ENCODE measurements around the gene GMDS. TPM values are rescaled to one million over a fixed set of nuclear protein-coding genes. Genes with fewer than 3 reads are reported as not detected.

The GMDS gene
- total RNA-seq, 6 experiments from 2014 or later, result 13.2 to 18.0 (median 14.7) TPM

GRCh38 chr6:1622851-1623768, 622.3 kb downstream of the GMDS start:
- Mint-ChIP-seq H3K4me3 (peak overlapping the region; percentile 64), H3K4me1 (ENCODE audit: low read depth) (peaks cover 8% of the 10 kb centered on the region), H3K9me3 (no peaks in the 10 kb centered on the region), H3K27ac (no peak overlapping the region), H3K36me3 (ENCODE audit: low read depth) (no peaks in the 10 kb centered on the region; the same call in 1 of the 2 replicates), H3K27me3 (ENCODE audit: insufficient read depth) (no peaks in the 10 kb centered on the region; the same call in 1 of the 2 replicates)
- no peak for DNase-seq
- no peak for TF ChIP-seq CTCF (IDR thresholded peaks at IDR 0.05)

DNA sequence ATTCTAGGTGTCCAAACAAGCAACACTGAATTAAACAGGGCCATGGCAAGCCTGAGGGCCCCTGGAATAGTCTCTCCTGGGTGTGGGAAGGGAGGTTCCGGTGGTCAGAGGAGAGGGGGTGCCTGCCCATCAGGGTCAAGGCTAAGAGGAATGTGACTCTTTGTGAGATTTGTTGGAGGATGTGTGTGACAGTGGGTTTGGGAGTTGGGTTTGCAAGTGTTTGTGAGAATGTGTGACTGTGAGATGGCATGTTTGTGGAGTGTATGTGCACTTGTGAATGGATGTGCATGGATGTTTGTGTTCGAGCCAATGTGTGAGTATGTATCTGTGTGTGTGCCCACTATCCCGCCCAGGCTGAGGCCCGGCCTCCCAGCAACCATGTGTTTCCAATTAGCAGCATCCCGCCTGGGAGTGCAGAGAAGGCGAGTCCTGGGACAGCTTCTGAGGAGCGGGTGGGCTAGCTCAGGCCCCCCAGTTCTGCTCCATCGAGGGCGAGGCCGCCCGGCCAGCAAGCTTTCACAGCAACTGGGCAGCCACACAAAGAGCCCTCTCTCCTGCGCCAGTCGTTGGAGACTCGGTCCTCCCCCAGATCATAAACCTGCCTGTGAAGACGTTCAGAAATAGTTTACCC, 623.1 kb downstream of the GMDS start:
- no peak overlapping the region for H3K4me3 Mint-ChIP-seq
- H3K27ac Mint-ChIP-seq, result no peak overlapping the region
- no peaks in the 10 kb centered on the region for H3K27me3 Mint-ChIP-seq (ENCODE audit: insufficient read depth)
- no peak for DNase-seq
- no peaks in the 10 kb centered on the region for H3K9me3 Mint-ChIP-seq
- peaks cover 8% of the 10 kb centered on the region for H3K4me1 Mint-ChIP-seq (ENCODE audit: low read depth)
- no peaks in the 10 kb centered on the region; the same call in 1 of the 2 replicates for H3K36me3 Mint-ChIP-seq (ENCODE audit: low read depth)
- TF ChIP-seq CTCF (IDR thresholded peaks at IDR 0.05), result no peak

GRCh38 chr6:1621070-1621701, 624.2 kb downstream of the GMDS start:
- no peak overlapping the region for H3K27ac Mint-ChIP-seq
- H3K36me3 Mint-ChIP-seq (ENCODE audit: low read depth), result no peaks in the 10 kb centered on the region; the same call in 1 of the 2 replicates
- DNase-seq, result no peak
- H3K4me1 Mint-ChIP-seq (ENCODE audit: low read depth), result peaks cover 8% of the 10 kb centered on the region
- H3K4me3 Mint-ChIP-seq, result no peak overlapping the region
- H3K27me3 Mint-ChIP-seq (ENCODE audit: insufficient read depth), result no peaks in the 10 kb centered on the region; the same call in 1 of the 2 replicates
- TF ChIP-seq CTCF (IDR thresholded peaks at IDR 0.05), result no peak
- H3K9me3 Mint-ChIP-seq, result no peaks in the 10 kb centered on the region

- no peaks in the 10 kb centered on the region; the same call in 1 of the 2 replicates for H3K27me3 Mint-ChIP-seq (ENCODE audit: insufficient read depth)
- DNase-seq, result no peak
- H3K4me1 Mint-ChIP-seq (ENCODE audit: low read depth), result peaks cover 6% of the 10 kb centered on the region
- H3K36me3 Mint-ChIP-seq (ENCODE audit: low read depth), result no peaks in the 10 kb centered on the region; the same call in 1 of the 2 replicates
- no peak overlapping the region for H3K4me3 Mint-ChIP-seq
- no peak overlapping the region for H3K27ac Mint-ChIP-seq
- H3K9me3 Mint-ChIP-seq, result no peaks in the 10 kb centered on the region
- no peak for TF ChIP-seq CTCF (IDR thresholded peaks at IDR 0.05)
Observed at GRCh38 chr6:1620504-1621069, 624.8 kb downstream of the GMDS start.
